ENCODE results near the gene RAPGEF2.
"Not testable (repeated sequence)": the region's sequence is repeated elsewhere in the genome, so short reads cannot be mapped to it uniquely, and the experiment has no call there.

RAPGEF2 gene

DNA sequence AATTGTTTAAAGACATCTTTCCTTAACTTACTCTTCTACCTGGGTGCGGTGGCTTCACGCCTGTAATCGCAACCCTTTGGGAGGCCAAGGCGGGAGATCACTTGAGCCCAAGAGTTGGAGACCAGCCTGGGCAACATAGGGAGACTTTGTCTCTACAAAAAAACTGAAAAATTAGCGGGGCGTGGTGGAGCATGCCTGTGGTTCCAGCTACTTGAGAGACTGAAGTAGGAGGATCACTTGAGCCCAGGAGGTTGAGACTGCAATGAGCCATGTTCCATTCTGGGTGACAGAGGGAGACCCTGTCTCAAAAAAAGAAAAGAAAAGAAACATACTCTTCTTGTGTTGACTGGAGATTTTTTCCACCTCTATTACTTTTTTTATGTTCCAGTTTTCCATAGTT, 181.9 kb downstream of the RAPGEF2 start:
- no peak for DNase-seq

GRCh38 chr4:159287767-159288166, 184.9 kb downstream of the RAPGEF2 start:
- no peak for DNase-seq

DNA sequence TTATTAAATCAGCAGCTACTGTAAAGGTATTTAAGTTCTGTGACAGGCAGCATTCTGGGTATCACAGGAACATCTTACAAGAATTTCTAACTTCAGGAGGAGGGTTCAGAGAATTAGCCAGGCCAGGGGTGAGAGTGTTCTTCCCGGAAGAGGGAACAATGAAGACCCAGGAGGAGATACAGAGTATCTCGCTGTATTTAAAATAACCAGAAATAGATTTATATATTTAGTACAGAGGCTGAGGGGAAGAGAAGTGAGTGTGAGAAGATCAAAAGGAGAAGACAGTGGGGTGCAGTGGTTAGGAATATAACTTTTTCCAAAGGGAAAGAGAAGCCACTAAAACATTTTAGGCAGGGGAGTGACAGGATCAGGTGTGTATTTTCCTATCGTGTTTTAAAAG, 186.8 kb downstream of the RAPGEF2 start:
- DNase-seq: no peak

GRCh38 chr4:159290321-159291030, 187.6 kb downstream of the RAPGEF2 start:
- DNase-seq: no peak

- DNase-seq: no peak
Measured at GRCh38 chr4:159291176-159291575, 188.3 kb downstream of the RAPGEF2 start.

DNA sequence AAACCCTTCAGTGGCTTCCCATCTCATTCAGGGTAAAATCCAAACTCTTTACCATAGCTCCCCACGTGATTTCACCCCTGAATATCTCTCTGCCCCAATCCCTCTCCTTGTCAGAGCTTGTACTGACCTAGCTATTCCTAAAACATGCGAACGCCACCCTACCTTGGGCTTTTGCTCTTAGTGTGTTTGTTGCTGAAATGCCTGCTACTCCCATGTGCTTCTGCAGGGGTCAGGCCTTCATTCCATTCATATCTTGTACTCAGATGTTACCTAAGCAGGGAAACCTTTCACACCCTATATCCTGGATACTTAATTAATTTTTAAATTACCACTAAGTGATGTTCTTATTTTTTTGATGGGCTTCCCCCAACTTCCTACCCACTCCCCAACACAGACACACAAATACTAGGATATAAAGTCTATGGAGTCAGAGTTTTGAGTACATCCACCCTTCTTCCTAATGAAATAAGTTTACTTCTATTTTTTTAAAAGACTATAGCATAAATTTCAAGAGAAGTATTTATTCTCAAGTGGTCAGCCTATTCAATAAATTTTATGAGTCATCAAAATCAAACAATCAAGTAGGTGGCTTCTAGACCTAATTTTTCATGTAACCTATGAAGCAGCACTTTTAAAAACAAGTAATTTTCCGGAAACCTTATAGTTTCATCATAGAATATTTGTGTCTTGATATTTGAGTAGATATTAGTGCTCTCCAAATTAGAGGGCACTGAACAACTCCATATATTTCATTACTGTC, 189.4 kb downstream of the RAPGEF2 start:
- no peak for DNase-seq

GRCh38 chr4:159293811-159294515, 191.1 kb downstream of the RAPGEF2 start:
- DNase-seq: no peak

- no peak for DNase-seq
Measured at GRCh38 chr4:159296061-159296460, 193.2 kb downstream of the RAPGEF2 start.

DNA sequence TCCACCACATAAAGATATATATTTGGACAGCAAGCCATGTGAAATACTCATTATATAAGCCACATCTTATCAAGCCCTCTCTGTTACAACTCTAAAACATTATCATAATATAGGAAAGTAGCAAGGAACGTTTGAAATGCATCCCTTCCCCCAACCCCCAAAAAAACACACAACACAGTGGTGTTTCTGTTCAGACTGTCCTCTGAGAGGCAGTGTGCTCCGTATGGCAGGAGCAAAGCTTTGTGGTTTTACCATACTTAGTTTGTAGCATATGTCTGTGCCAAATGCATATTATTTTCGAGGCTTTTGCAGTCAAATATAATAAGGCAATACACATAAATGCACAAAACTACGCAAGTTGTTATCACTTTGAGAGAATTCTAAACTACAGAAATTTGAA, 194.2 kb downstream of the RAPGEF2 start:
- DNase-seq: no peak

GRCh38 chr4:159298502-159298901, 195.6 kb downstream of the RAPGEF2 start:
- no peak for DNase-seq

DNA sequence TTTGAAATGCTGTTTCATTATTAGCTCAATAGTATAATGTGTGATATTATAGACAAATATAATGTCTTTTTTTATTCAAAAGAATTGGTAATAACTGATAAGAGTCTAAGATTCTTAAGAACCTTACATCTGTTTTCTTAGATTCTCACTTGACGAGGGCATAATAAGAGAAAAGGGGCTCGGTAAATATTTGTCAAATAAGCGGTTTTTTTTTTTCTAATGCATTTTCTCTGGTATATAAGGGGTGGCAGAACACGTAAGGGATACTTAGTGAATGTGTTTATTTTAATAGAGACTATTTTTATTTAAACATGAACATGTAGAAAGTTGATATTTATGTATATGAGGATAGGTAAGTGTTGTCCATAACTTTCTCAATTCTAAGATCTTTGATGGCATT, 200.6 kb downstream of the RAPGEF2 start:
- DNase-seq: no peak

GRCh38 chr4:159305129-159305528, 202.2 kb downstream of the RAPGEF2 start:
- no peak for DNase-seq

- no peak for DNase-seq
Measured at GRCh38 chr4:159307929-159308328, 205.1 kb downstream of the RAPGEF2 start.

GRCh38 chr4:159308566-159309340, 205.9 kb downstream of the RAPGEF2 start:
- DNase-seq: no peak

DNA sequence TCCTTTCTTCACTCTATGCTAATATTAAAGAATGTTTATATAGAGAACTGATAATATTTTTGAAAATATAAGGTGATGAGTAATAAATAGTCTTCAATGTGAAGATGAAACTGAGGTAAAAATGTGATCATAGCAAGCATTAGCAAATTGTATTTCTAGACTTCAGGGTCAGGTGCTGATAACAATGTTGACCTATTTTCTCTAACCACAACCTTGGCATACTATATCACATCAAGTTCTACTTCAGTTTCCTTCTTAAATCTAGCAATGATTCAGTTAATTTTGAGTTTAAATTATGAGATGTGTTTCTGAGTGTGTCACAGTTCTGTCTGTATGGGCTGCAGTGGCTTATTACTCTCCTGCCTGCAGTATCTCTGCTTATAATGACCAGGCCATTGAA, 209.4 kb downstream of the RAPGEF2 start:
- DNase-seq: no peak

DNA sequence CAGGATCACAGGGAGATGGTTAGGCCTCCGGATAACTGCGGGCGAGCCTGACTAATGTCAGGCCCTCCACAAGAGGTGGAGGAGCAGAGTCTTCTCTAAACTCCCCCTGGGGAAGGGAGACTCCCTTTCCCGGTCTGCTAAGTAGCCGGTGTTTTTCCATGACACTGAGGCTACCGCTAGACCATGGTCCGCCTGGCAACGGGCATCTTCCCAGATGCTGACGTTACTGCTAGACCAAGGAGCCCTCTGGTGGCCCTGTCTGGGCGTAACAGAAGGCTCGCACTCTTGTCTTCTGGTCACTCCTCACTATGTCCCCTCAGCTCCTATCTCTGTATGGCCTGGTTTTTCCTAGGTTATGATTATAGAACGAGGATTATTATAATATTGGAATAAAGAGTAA, 213.0 kb downstream of the RAPGEF2 start:
- not testable (repeated sequence) for DNase-seq

DNA sequence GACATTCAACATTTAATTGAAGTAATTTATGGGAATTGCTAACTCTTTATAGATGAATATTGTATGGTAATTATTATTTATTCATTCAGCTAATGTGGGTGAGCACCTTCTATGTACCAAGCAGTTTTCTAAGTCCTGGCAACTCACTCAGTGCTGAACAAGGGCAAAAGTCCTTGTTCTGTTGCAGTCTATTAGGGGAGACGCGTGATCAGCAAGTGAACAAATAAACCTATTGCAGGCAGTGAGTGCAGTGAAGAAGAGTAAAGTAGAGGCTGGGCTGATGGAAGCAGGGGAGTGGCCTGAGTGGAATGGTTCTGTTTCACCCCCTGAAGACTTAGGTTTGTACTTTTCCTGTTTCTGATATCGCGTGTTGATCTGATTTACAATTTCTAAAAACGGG, 214.3 kb downstream of the RAPGEF2 start:
- no peak for DNase-seq

DNA sequence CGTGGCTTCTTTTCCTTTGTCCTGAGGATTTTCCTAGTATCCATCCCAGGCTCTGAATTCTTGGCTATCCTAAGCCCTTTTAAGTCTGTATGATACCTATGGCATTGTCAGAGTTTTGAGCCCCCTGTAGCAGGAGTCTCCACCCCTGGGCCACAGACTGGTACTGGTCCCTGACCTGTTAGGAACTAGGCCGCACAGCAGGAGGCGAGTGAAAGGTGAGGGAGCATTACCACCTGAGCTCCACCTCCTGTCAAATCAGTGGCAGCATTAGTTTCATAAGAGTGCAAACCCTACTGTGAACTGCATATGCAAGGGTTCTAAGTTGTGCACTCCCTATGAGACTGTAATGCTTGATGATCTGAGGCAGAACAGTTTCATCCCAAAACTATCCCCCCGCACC, 216.1 kb downstream of the RAPGEF2 start:
- DNase-seq: no peak

GRCh38 chr4:159326480-159326879, 223.6 kb downstream of the RAPGEF2 start:
- no peak for DNase-seq

DNA sequence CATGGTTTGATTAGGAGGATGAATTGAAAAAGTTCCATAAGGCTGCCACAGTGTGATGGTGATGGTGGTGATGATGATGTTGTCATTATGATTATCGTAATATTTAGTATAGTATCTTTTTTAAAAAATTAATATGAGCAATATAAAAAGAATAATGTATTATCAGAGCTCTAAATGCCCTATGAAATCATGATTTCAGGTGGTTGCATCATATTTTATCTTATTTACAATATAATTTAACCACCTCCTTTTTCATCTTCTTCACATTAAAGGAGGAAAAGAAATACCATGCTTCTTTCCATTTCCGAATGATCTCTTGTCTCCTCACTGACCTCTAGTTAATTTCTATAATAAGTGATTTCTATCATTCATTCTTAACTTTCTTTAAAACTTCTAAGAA, 225.9 kb downstream of the RAPGEF2 start:
- no peak for DNase-seq

DNA sequence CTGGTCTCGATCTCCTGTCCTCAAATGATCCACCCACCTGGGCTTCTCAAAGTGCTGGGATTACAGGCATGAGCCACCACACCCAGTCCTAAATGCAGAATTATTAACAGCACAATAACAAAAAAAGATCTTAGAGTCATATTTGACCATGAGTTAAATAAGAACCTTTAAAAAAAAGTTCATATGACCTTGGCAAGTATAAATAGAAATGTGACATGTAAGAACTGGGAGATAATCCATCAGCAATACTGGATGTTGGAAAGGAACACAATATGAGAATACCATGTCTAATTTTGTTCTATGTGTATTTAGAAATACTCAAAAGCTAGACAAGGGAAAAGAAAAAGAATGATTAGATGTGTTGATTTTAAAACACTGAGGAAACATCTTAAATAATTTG, 231.6 kb downstream of the RAPGEF2 start:
- DNase-seq: no peak

GRCh38 chr4:159337041-159337440, 234.2 kb downstream of the RAPGEF2 start:
- DNase-seq: no peak

- DNase-seq: peak; percentile 41 to 47
Measured at GRCh38 chr4:159341522-159341921, 238.6 kb downstream of the RAPGEF2 start.

Measured in AML-193 (cell line).